Ureter (tissue), 1 donor: ENCODE results near the gene BABAM2. TPM values are rescaled to one million over a fixed set of nuclear protein-coding genes. Genes with fewer than 3 reads are reported as not detected.

ENCODE experiments used
- DNase-seq: peaks from one replicate; pipeline ENCODE4 v3.0.0-alpha.2; 2020; ENCODE audit warnings: low spot score
- total RNA-seq: library from RNA; stranded (reverse); gene quantifications from one replicate; pipeline ENCODE4 v1.2.4, GENCODE V29; 2023
- donor health status: DM: yes; HTN: yes; CAD: no.

Gene BABAM2
- total RNA-seq, 1 donor from 2014 or later: 76.3 TPM

- no peak for DNase-seq
Measured at GRCh38 chr2:28030600-28030999, 140.1 kb downstream of the BABAM2 start.

GRCh38 chr2:28032816-28033215 is 142.3 kb downstream of the BABAM2 start:
- no peak for DNase-seq

GRCh38 chr2:28034696-28035095 is 144.2 kb downstream of the BABAM2 start:
- DNase-seq: no peak

GRCh38 chr2:28035163-28035690 is 144.7 kb downstream of the BABAM2 start:
- DNase-seq: no peak

GRCh38 chr2:28035816-28036215 is 145.3 kb downstream of the BABAM2 start:
- DNase-seq: no peak

GRCh38 chr2:28036307-28036706 is 145.8 kb downstream of the BABAM2 start:
- DNase-seq: no peak

GRCh38 chr2:28038722-28039121 is 148.2 kb downstream of the BABAM2 start:
- no peak for DNase-seq

GRCh38 chr2:28045676-28046351 is 155.3 kb downstream of the BABAM2 start:
- no peak for DNase-seq

- no peak for DNase-seq
Measured at GRCh38 chr2:28046921-28047320, 156.4 kb downstream of the BABAM2 start.

GRCh38 chr2:28047681-28048080 is 157.2 kb downstream of the BABAM2 start:
- DNase-seq: no peak

- DNase-seq: no peak
Measured at GRCh38 chr2:28048341-28048740, 157.8 kb downstream of the BABAM2 start.

- no peak for DNase-seq
Measured at GRCh38 chr2:28049416-28049815, 158.9 kb downstream of the BABAM2 start.

GRCh38 chr2:28049899-28050298 is 159.4 kb downstream of the BABAM2 start:
- no peak for DNase-seq

- no peak for DNase-seq
Measured at GRCh38 chr2:28052691-28053090, 162.2 kb downstream of the BABAM2 start.

GRCh38 chr2:28053597-28053996 is 163.1 kb downstream of the BABAM2 start:
- no peak for DNase-seq

- DNase-seq: no peak
Measured at GRCh38 chr2:28054916-28055315, 164.4 kb downstream of the BABAM2 start.

GRCh38 chr2:28055325-28055970 is 164.9 kb downstream of the BABAM2 start:
- no peak for DNase-seq

- no peak for DNase-seq
Measured at GRCh38 chr2:28058791-28059190, 168.3 kb downstream of the BABAM2 start.

- DNase-seq: no peak
Measured at GRCh38 chr2:28062867-28063266, 172.3 kb downstream of the BABAM2 start.

GRCh38 chr2:28063492-28063962 is 173.0 kb downstream of the BABAM2 start:
- DNase-seq: no peak

GRCh38 chr2:28067602-28068001 is 177.1 kb downstream of the BABAM2 start:
- no peak for DNase-seq

GRCh38 chr2:28068088-28068487 is 177.6 kb downstream of the BABAM2 start:
- DNase-seq: no peak

GRCh38 chr2:28068527-28068926 is 178.0 kb downstream of the BABAM2 start:
- DNase-seq: no peak
